Neural progenitor cell (in vitro differentiated cells): ENCODE data around the gene KDM6A. TPM values are rescaled to one million over a fixed set of nuclear protein-coding genes. Genes with fewer than 3 reads are reported as not detected.

Experiments
- DNase-seq: peaks from one replicate; pipeline ENCODE4 v3.0.0-alpha.2; 2016; ENCODE audit warnings: low spot score
- H2AFZ ChIP-seq: fragments of 200-600 bp; sonication (generic); replicated peaks from 2 replicates; pipeline ENCODE4 v1.6.1; 2016; ENCODE audit warnings: antibody characterized with exemption
- H3F3A ChIP-seq: fragments of 200-600 bp; sonication (generic); 2 replicates; pipeline ENCODE4 v1.6.1; 2016; ENCODE audit warnings: antibody characterized with exemption, low read depth
- H3K27ac ChIP-seq: fragments of 200-600 bp; sonication (generic); 2 replicates; pipeline ENCODE4 v1.5.1; 2016; ENCODE audit warnings: mild to moderate bottlenecking
- H3K27me3 ChIP-seq: fragments of 200-600 bp; sonication (generic); 2 replicates; pipeline ENCODE4 v1.6.1; 2016; ENCODE audit warnings: mild to moderate bottlenecking, moderate library complexity
- H3K36me3 ChIP-seq: fragments of 200-600 bp; sonication (generic); 2 replicates; pipeline ENCODE4 v1.5.1; 2016
- H3K4me1 ChIP-seq: fragments of 200-600 bp; sonication (generic); 2 replicates; pipeline ENCODE4 v1.6.1; 2016; ENCODE audit warnings: mixed run types
- H3K4me2 ChIP-seq: fragments of 200-600 bp; sonication (generic); 2 replicates; pipeline ENCODE4 v1.6.1; 2016
- H3K4me3 ChIP-seq: fragments of 200-600 bp; sonication (generic); 2 replicates; pipeline ENCODE4 v1.5.1; 2016
- H3K79me2 ChIP-seq: fragments of 200-600 bp; sonication (generic); 2 replicates; pipeline ENCODE4 v1.6.1; 2016; ENCODE audit warnings: low read depth
- H3K9ac ChIP-seq: fragments of 200-600 bp; sonication (generic); 2 replicates; pipeline ENCODE4 v1.6.1; 2016
- H3K9me3 ChIP-seq: fragments of 200-600 bp; sonication (generic); 2 replicates; pipeline ENCODE4 v1.5.1; 2016; ENCODE audit warnings: low read depth
- H4K20me1 ChIP-seq: fragments of 200-600 bp; sonication (generic); 2 replicates; pipeline ENCODE4 v1.6.1; 2016; ENCODE audit warnings: low read depth
- H3K27ac Mint-ChIP-seq: 3 replicates; pipeline ENCODE4 v1.8.0; 2021; ENCODE audit warnings: mixed read lengths
- H3K27me3 Mint-ChIP-seq: 2 replicates; pipeline ENCODE4 v1.8.0; 2022; ENCODE audit warnings: low read depth, mild to moderate bottlenecking, inconsistent platforms, moderate library complexity, mixed read lengths; ENCODE audit not compliant: insufficient read depth
- H3K36me3 Mint-ChIP-seq: 3 replicates; pipeline ENCODE4 v1.8.0; 2021; ENCODE audit warnings: mixed read lengths
- H3K4me1 Mint-ChIP-seq: 3 replicates; pipeline ENCODE4 v1.8.0; 2021; ENCODE audit warnings: mixed read lengths
- H3K4me3 Mint-ChIP-seq: 3 replicates; pipeline ENCODE4 v1.8.0; 2021; ENCODE audit warnings: mild to moderate bottlenecking, moderate library complexity, mixed read lengths
- H3K9me3 Mint-ChIP-seq: 3 replicates; pipeline ENCODE4 v1.8.0; 2020; ENCODE audit warnings: mixed read lengths
- CTCF ChIP-seq: fragments of 200-600 bp; sonication (generic); IDR thresholded peaks from 2 replicates; pipeline ENCODE4 v1.5.1; 2017; ENCODE audit warnings: antibody characterized with exemption, mild to moderate bottlenecking
- EZH2 ChIP-seq: fragments of 200-600 bp; sonication (generic); IDR thresholded peaks from 2 replicates; pipeline ENCODE4 v1.6.1; 2017; ENCODE audit warnings: antibody characterized with exemption, mild to moderate bottlenecking, moderate library complexity
- EZH2phosphoT487 ChIP-seq: fragments of 200-600 bp; sonication (generic); IDR thresholded peaks from 2 replicates; pipeline ENCODE4 v1.6.1; 2017; ENCODE audit warnings: antibody characterized with exemption
- total RNA-seq: library from RNA; depleted of rRNA; stranded (reverse); fragments of >200 nt; gene quantifications from 2 replicates; pipeline ENCODE4 v1.2.3, GENCODE V29; 2015; ENCODE audit warnings: low replicate concordance

Gene KDM6A
- total RNA-seq, 1 donor from 2014 or later: 56.2 TPM

DNA sequence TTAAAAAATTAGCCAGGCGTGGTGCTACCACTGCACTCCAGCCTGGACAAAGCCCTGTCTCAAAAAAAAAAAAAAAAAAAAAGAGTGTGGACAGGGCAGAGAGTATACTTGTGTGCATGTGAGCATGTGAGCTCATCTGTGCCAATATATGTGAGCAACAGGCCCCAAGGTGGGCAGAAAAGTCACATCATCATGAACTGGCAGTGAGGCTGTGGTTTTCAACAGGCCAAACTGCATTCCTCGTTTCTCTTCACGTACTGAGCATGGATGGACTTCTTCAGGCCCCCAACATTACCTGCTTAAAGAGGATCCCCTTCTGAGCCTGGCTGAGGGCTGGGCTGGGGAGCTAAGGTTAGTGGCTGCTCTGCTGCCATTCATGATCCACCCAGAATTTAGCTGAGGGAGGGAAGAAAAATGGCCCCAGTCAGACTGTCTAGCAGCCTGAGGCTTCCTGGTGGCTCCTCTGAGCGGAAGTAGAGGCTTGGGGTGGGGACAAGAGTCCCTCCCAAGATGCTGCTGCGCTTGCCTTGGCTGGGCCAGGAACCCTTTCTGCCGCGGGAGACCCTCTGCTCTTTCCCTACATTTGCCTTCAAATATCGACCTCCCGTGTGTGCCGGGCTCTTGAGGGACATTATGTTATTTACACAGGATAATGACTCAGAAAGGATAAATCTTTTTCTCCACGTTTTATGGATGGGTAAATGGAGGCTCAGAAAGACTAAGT, 272.7 kb downstream of the KDM6A start:
- H3K36me3 Mint-ChIP-seq: no peaks in the 10 kb centered on the region
- no peaks in the 10 kb centered on the region for H3F3A ChIP-seq
- no peaks in the 10 kb centered on the region for H3K27me3 ChIP-seq
- DNase-seq: no peak
- H2AFZ ChIP-seq: no peak overlapping the region
- no peaks in the 10 kb centered on the region for H3K79me2 ChIP-seq
- no peak overlapping the region for H3K4me2 ChIP-seq
- peaks cover 7% of the 10 kb centered on the region for H3K9me3 Mint-ChIP-seq
- no peak overlapping the region for H3K27ac ChIP-seq
- H3K4me3 ChIP-seq: no peak overlapping the region
- TF ChIP-seq EZH2 (no peak), EZH2phosphoT487 (no peak), CTCF (no peak)
- H3K9ac ChIP-seq: no peak overlapping the region
- no peaks in the 10 kb centered on the region for H3K36me3 ChIP-seq
- no peaks in the 10 kb centered on the region for H3K4me1 Mint-ChIP-seq
- H3K4me3 Mint-ChIP-seq: no peak overlapping the region
- no peaks in the 10 kb centered on the region for H4K20me1 ChIP-seq
- peaks cover 6% of the 10 kb centered on the region for H3K27me3 Mint-ChIP-seq
- no peaks in the 10 kb centered on the region for H3K4me1 ChIP-seq
- no peak overlapping the region for H3K27ac Mint-ChIP-seq
- H3K9me3 ChIP-seq: no peaks in the 10 kb centered on the region

- no peak overlapping the region for H3K4me3 Mint-ChIP-seq
- peaks cover 7% of the 10 kb centered on the region for H3K9me3 Mint-ChIP-seq
Measured at GRCh38 chrX:45150821-45151220, 277.8 kb downstream of the KDM6A start.

GRCh38 chrX:45154033-45154360, 281.0 kb downstream of the KDM6A start:
- H3K4me1 Mint-ChIP-seq: no peaks in the 10 kb centered on the region
- Histone ChIP-seq H3K79me2 (no peaks in the 10 kb centered on the region), H3K27me3 (no peaks in the 10 kb centered on the region), H3K4me2 (no peak overlapping the region), H3K4me3 (no peak overlapping the region), H2AFZ (no peak overlapping the region), H4K20me1 (no peaks in the 10 kb centered on the region), H3F3A (no peaks in the 10 kb centered on the region), H3K4me1 (no peaks in the 10 kb centered on the region), H3K27ac (no peak overlapping the region), H3K9me3 (peaks cover 3% of the 10 kb centered on the region), H3K36me3 (no peaks in the 10 kb centered on the region), H3K9ac (no peak overlapping the region)
- no peaks in the 10 kb centered on the region for H3K36me3 Mint-ChIP-seq
- TF ChIP-seq EZH2 (no peak), EZH2phosphoT487 (no peak), CTCF (no peak)
- no peak overlapping the region for H3K27ac Mint-ChIP-seq
- H3K4me3 Mint-ChIP-seq: no peak overlapping the region
- H3K27me3 Mint-ChIP-seq: no peaks in the 10 kb centered on the region
- no peak for DNase-seq
- H3K9me3 Mint-ChIP-seq: peaks cover 5% of the 10 kb centered on the region

More at GRCh38 chrX:45150821-45151220, 277.8 kb downstream of the KDM6A start:
- Mint-ChIP-seq H3K27me3 (peaks cover 6% of the 10 kb centered on the region), H3K36me3 (no peaks in the 10 kb centered on the region), H3K27ac (no peak overlapping the region), H3K4me1 (no peaks in the 10 kb centered on the region)
- H3K27ac ChIP-seq: no peak overlapping the region
- H3K4me3 ChIP-seq: no peak overlapping the region
- no peaks in the 10 kb centered on the region for H3F3A ChIP-seq
- H3K9ac ChIP-seq: no peak overlapping the region
- no peaks in the 10 kb centered on the region for H3K27me3 ChIP-seq
- peaks cover 3% of the 10 kb centered on the region for H3K9me3 ChIP-seq
- H3K79me2 ChIP-seq: no peaks in the 10 kb centered on the region
- no peaks in the 10 kb centered on the region for H3K36me3 ChIP-seq
- TF ChIP-seq EZH2 (no peak), CTCF (no peak), EZH2phosphoT487 (no peak)
- no peaks in the 10 kb centered on the region for H4K20me1 ChIP-seq
- no peak overlapping the region for H2AFZ ChIP-seq
- H3K4me1 ChIP-seq: no peaks in the 10 kb centered on the region
- DNase-seq: no peak
- H3K4me2 ChIP-seq: no peak overlapping the region
